HepG2 (cell line): Measurements from ENCODE around the gene PTMA. TPM values are rescaled to one million over a fixed set of nuclear protein-coding genes. Genes with fewer than 3 reads are reported as not detected.

Experiments
- CENPT ChIP-seq: sonication (generic); formaldehyde crosslinking; IDR thresholded peaks from 2 replicates; pipeline ENCODE4 v1.8.0; 2022; ENCODE audit warnings: low read depth, mild to moderate bottlenecking, moderate library complexity, missing genetic modification reagents
- NR1H2 ChIP-seq: sonication (generic); formaldehyde crosslinking; IDR thresholded peaks from 2 replicates; pipeline ENCODE4 v1.8.1; 2022; ENCODE audit warnings: low read depth, missing genetic modification reagents, borderline replicate concordance
- RFXAP ChIP-seq: sonication (generic); formaldehyde crosslinking; IDR thresholded peaks from 2 replicates; pipeline ENCODE4 v1.4.0; 2020; ENCODE audit warnings: missing genetic modification reagents, borderline replicate concordance
- SOX6 ChIP-seq, 2 experiments: fragments of 450-650 bp in 1 of 2; sonication (generic) in 1 of 2; formaldehyde crosslinking in 1 of 2; IDR thresholded peaks; 2 replicates each; pipeline versions ENCODE4 v1.4.0 to v1.6.1; 2017 to 2020; ENCODE audit warnings: antibody characterized with exemption in 1 of 2, mild to moderate bottlenecking in 1 of 2, missing genetic modification reagents in 1 of 2
- ZNF143 ChIP-seq: sonication (generic); formaldehyde crosslinking; IDR thresholded peaks from 2 replicates; pipeline ENCODE4 v1.4.0; 2020; ENCODE audit warnings: missing genetic modification reagents
- ZNF292 ChIP-seq: sonication (generic); formaldehyde crosslinking; IDR thresholded peaks from 2 replicates; pipeline ENCODE4 v1.8.1; 2022; ENCODE audit warnings: mild to moderate bottlenecking, low read depth, missing genetic modification reagents, borderline replicate concordance
- ZNF3 ChIP-seq: IDR thresholded peaks from 2 replicates; pipeline ENCODE4 v1.7.0; 2017; ENCODE audit warnings: inconsistent platforms
- polyA plus RNA-seq, 8 experiments: library from polyadenylated mRNA; depleted of rRNA in 3 of 8; stranded (reverse) in 7 of 8; unstranded in 1 of 8; fragments of >200 nt; fragmentation: Illumina TruSeq in 4 of 8; extraction: Trizol in 4 of 8; gene quantifications; 2 replicates each; pipeline versions ENCODE4 v1.2.1 to v1.2.3, GENCODE V29; 2011 to 2016; ENCODE audit warnings: low read depth in 4 of 8, missing spikeins in 1 of 8, mixed read lengths in 1 of 8; ENCODE audit not compliant: insufficient read depth in 1 of 8
- total RNA-seq, 5 experiments: library from RNA; depleted of rRNA; stranded (reverse); fragments of >200 nt; fragmentation: Illumina TruSeq; extraction: Trizol; gene quantifications; 2 replicates each; pipeline ENCODE4 v1.2.3, GENCODE V29; 2016; ENCODE audit warnings: low read depth in 1 of 5
- TF ChIP-seq, protein P1 (sequence below): sonication (generic); formaldehyde crosslinking; IDR thresholded peaks from 2 replicates; pipeline ENCODE4 v1.5.1; 2020; ENCODE audit warnings: mild to moderate bottlenecking, missing genetic modification reagents, moderate library complexity
- TF ChIP-seq, protein P2 (sequence below): IDR thresholded peaks from 2 replicates; pipeline ENCODE4 v1.6.1; 2016; ENCODE audit warnings: missing biosample characterization, missing genetic modification reagents, low read depth

The PTMA gene
- total and polyA plus RNA-seq, 2 of the 13 experiments (the other 11 are each of a cell fraction or from before 2014, with no cell fraction given), result 190 to 1,086 TPM

DNA sequence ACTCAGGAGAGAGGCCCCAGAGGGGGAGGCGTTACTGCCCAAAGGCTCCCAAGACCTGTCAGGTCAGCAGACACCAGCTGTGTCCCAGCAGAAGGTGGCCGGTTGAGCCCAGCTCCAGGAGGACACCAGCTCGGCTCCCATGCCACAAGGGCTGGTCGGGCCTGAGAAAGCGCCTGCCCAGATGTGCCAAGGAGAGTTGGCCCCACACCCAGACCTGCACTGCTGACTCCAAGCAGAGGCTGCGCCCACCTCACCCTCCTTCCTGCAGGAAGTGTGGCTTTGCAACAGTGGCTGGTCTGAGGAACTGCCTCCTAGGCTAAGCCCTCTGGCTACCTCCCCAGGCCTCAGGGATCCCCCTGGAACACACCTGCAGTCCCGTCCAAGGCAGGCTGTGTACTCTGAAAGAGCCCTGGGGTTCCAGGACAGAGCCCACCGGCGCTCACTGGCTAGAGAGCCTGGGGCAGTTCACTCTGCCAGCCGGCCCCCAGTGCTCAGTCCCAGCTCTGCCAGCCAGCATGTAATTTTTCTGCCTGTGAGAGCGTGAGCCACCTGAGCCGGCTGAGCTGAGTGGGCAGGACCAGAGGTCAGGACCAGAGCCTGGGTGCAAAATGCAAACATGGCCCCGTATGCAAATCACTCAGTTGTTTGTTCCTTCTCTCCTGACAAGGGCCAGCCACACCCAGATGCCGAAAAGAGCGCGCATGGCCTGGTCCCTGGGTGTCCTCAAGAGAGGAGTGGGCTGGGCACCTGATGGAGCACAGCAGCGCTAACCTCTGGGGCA, 36.9 kb upstream of the PTMA start (continued):
- TF ChIP-seq, protein P1, sequence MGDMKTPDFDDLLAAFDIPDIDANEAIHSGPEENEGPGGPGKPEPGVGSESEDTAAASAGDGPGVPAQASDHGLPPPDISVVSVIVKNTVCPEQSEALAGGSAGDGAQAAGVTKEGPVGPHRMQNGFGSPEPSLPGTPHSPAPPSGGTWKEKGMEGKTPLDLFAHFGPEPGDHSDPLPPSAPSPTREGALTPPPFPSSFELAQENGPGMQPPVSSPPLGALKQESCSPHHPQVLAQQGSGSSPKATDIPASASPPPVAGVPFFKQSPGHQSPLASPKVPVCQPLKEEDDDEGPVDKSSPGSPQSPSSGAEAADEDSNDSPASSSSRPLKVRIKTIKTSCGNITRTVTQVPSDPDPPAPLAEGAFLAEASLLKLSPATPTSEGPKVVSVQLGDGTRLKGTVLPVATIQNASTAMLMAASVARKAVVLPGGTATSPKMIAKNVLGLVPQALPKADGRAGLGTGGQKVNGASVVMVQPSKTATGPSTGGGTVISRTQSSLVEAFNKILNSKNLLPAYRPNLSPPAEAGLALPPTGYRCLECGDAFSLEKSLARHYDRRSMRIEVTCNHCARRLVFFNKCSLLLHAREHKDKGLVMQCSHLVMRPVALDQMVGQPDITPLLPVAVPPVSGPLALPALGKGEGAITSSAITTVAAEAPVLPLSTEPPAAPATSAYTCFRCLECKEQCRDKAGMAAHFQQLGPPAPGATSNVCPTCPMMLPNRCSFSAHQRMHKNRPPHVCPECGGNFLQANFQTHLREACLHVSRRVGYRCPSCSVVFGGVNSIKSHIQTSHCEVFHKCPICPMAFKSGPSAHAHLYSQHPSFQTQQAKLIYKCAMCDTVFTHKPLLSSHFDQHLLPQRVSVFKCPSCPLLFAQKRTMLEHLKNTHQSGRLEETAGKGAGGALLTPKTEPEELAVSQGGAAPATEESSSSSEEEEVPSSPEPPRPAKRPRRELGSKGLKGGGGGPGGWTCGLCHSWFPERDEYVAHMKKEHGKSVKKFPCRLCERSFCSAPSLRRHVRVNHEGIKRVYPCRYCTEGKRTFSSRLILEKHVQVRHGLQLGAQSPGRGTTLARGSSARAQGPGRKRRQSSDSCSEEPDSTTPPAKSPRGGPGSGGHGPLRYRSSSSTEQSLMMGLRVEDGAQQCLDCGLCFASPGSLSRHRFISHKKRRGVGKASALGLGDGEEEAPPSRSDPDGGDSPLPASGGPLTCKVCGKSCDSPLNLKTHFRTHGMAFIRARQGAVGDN (CRISPR knock-in tag), result peak; percentile 57; the same call in 1 of the 2 replicates
- TF ChIP-seq RFXAP (CRISPR knock-in tag), result no peak
- TF ChIP-seq ZNF292 (CRISPR knock-in tag), result 0 out of 2 replicates have a peak, but pooled peaks have one; percentile 50
- TF ChIP-seq SOX6 (IDR thresholded peaks at IDR 0.05), result no peak
- no peak for TF ChIP-seq SOX6 (CRISPR knock-in tag; IDR thresholded peaks at IDR 0.05)
- TF ChIP-seq CENPT, result 0 out of 2 replicates have a peak, but pooled peaks have one; percentile 27
- no peak for TF ChIP-seq ZNF143
- no peak for TF ChIP-seq NR1H2 (CRISPR knock-in tag)
- no peak for TF ChIP-seq ZNF3 (CRISPR knock-in tag)
- TF ChIP-seq, protein P2, sequence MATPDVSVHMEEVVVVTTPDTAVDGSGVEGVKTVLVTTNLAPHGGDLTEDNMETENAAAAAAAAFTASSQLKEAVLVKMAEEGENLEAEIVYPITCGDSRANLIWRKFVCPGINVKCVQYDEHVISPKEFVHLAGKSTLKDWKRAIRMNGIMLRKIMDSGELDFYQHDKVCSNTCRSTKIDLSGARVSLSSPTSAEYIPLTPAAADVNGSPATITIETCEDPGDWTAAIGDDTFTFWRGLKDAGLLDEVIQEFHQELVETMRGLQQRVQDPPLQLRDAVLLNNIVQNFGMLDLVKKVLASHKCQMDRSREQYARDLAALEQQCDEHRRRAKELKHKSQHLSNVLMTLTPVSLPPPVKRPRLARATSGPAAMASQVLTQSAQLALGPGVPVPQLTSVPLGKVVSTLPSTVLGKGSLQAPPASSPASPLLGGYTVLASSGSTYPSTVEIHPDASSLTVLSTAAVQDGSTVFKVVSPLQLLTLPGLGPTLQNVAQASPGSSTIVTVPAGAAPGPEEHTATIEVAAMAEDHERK (CRISPR knock-in tag), result no peak
- TF ChIP-seq, all 625 proteins: peak for 34
